H9 (cell line): ENCODE results near the gene TPRX1. TPM values are rescaled to one million over a fixed set of nuclear protein-coding genes. Genes with fewer than 3 reads are reported as not detected.
"Not testable (repeated sequence)": the region's sequence is repeated elsewhere in the genome, so short reads cannot be mapped to it uniquely, and the experiment has no call there.

Experiments used
- DNase-seq: peaks from one replicate; pipeline ENCODE4 v3.0.0-alpha.2; 2017
- H2AFZ ChIP-seq: one replicate; pipeline ENCODE4 v1.6.1; 2013; ENCODE audit warnings: mild to moderate bottlenecking, low read length, control low read depth, moderate library complexity
- H2AK5ac ChIP-seq: 2 replicates; pipeline ENCODE4 v1.6.1; 2013; ENCODE audit warnings: low read length, control low read depth, mixed read lengths; ENCODE audit not compliant: insufficient read length
- H2BK120ac ChIP-seq: one replicate; pipeline ENCODE4 v1.6.1; 2013; ENCODE audit warnings: low read depth, mild to moderate bottlenecking, low read length, control low read depth, inconsistent platforms; ENCODE audit not compliant: poor library complexity, severe bottlenecking
- H2BK12ac ChIP-seq: 2 replicates; pipeline ENCODE4 v1.6.1; 2013; ENCODE audit warnings: low read length, control low read depth, mixed read lengths, low read depth; ENCODE audit not compliant: insufficient read length
- H2BK15ac ChIP-seq: 2 replicates; pipeline ENCODE4 v1.6.1; 2013; ENCODE audit warnings: low read depth, low read length, control low read depth
- H2BK20ac ChIP-seq: one replicate; pipeline ENCODE4 v1.6.1; 2013; ENCODE audit warnings: low read depth, mild to moderate bottlenecking, low read length, control low read depth, inconsistent platforms; ENCODE audit not compliant: poor library complexity, severe bottlenecking
- H2BK5ac ChIP-seq: 2 replicates; pipeline ENCODE4 v1.6.1; 2013; ENCODE audit warnings: low read length, control low read depth, mixed read lengths; ENCODE audit not compliant: insufficient read length
- H3K14ac ChIP-seq: 2 replicates; pipeline ENCODE4 v1.6.1; 2013; ENCODE audit warnings: low read length, control low read depth; ENCODE audit not compliant: insufficient read depth
- H3K18ac ChIP-seq: 2 replicates; pipeline ENCODE4 v1.6.1; 2013; ENCODE audit warnings: low read depth, mild to moderate bottlenecking, mixed read lengths, low read length, control low read depth; ENCODE audit not compliant: insufficient read length
- H3K23ac ChIP-seq: 2 replicates; pipeline ENCODE4 v1.6.1; 2013; ENCODE audit warnings: low read length, control low read depth, mixed read lengths, low read depth; ENCODE audit not compliant: insufficient read length
- H3K23me2 ChIP-seq: 2 replicates; pipeline ENCODE4 v1.6.1; 2013; ENCODE audit warnings: low read depth, mild to moderate bottlenecking, mixed read lengths, low read length, control low read depth; ENCODE audit not compliant: insufficient read length, poor library complexity, severe bottlenecking
- H3K27ac ChIP-seq: 2 replicates; pipeline ENCODE4 v1.5.1; 2013; ENCODE audit warnings: low read length, control low read depth, mixed read lengths, low read depth; ENCODE audit not compliant: insufficient read length
- H3K27me3 ChIP-seq: 2 replicates; pipeline ENCODE4 v1.6.1; 2013; ENCODE audit warnings: low read length, control low read depth, inconsistent platforms; ENCODE audit not compliant: insufficient read depth
- H3K4ac ChIP-seq: 2 replicates; pipeline ENCODE4 v1.6.1; 2013; ENCODE audit warnings: low read depth, mild to moderate bottlenecking, control low read depth, inconsistent platforms, low read length, moderate library complexity
- H3K4me1 ChIP-seq: 2 replicates; pipeline ENCODE4 v1.6.1; 2013; ENCODE audit warnings: low read length, control low read depth, inconsistent platforms; ENCODE audit not compliant: insufficient read depth
- H3K4me2 ChIP-seq: 2 replicates; pipeline ENCODE4 v1.6.1; 2013; ENCODE audit warnings: low read length, control low read depth, mixed read lengths; ENCODE audit not compliant: insufficient read length, insufficient read depth
- H3K56ac ChIP-seq: 2 replicates; pipeline ENCODE4 v1.6.1; 2013; ENCODE audit warnings: low read depth, mild to moderate bottlenecking, mixed read lengths, low read length, control low read depth; ENCODE audit not compliant: insufficient read length
- H3K79me1 ChIP-seq: 2 replicates; pipeline ENCODE4 v1.6.1; 2013; ENCODE audit warnings: low read depth, mild to moderate bottlenecking, moderate library complexity, low read length, control low read depth, inconsistent platforms; ENCODE audit not compliant: insufficient read depth, poor library complexity, severe bottlenecking
- H3K79me2 ChIP-seq: 2 replicates; pipeline ENCODE4 v1.6.1; 2013; ENCODE audit warnings: low read length, control low read depth, inconsistent platforms; ENCODE audit not compliant: insufficient read depth
- H3K9ac ChIP-seq: 2 replicates; pipeline ENCODE4 v1.6.1; 2013; ENCODE audit warnings: low read length, control low read depth, mixed read lengths; ENCODE audit not compliant: insufficient read length; ENCODE audit errors: extremely low read depth
- H3K9me3 ChIP-seq: one replicate; pipeline ENCODE4 v1.6.1; 2013; ENCODE audit warnings: low read depth, low read length, inconsistent platforms; ENCODE audit not compliant: control insufficient read depth
- H3T11ph ChIP-seq: one replicate; pipeline ENCODE4 v1.6.1; 2013; ENCODE audit warnings: mild to moderate bottlenecking, low read length, control low read depth, inconsistent platforms
- H4K20me1 ChIP-seq: one replicate; pipeline ENCODE4 v1.6.1; 2013; ENCODE audit not compliant: control insufficient read depth, insufficient read length, insufficient read depth
- H4K5ac ChIP-seq: 2 replicates; pipeline ENCODE4 v1.6.1; 2013; ENCODE audit warnings: low read depth, mild to moderate bottlenecking, mixed read lengths, low read length, control low read depth; ENCODE audit not compliant: insufficient read length
- H4K8ac ChIP-seq: replicated peaks from 2 replicates; pipeline ENCODE4 v1.6.1; 2013; ENCODE audit warnings: low read length, control low read depth, mixed read lengths, low read depth; ENCODE audit not compliant: insufficient read length
- H4K91ac ChIP-seq: 2 replicates; pipeline ENCODE4 v1.6.1; 2013; ENCODE audit warnings: low read depth, mild to moderate bottlenecking, moderate library complexity, mixed read lengths, low read length, control low read depth; ENCODE audit not compliant: insufficient read length
- H3K27ac Mint-ChIP-seq, 3 experiments: 2 replicates in 2 of 3; 3 replicates in 1 of 3; pipeline ENCODE4 v1.8.0; 2020 to 2021; ENCODE audit warnings: mixed read lengths in 3 of 3, mild to moderate bottlenecking in 1 of 3, moderate library complexity in 1 of 3
- H3K27me3 Mint-ChIP-seq: 2 replicates; pipeline ENCODE4 v1.8.0; 2021; ENCODE audit warnings: low read depth, mild to moderate bottlenecking, moderate library complexity, mixed read lengths
- H3K36me3 Mint-ChIP-seq, 3 experiments: 2 replicates in 2 of 3; 3 replicates in 1 of 3; pipeline ENCODE4 v1.8.0; 2020 to 2021; ENCODE audit warnings: low read depth in 3 of 3, mixed read lengths in 3 of 3; ENCODE audit not compliant: insufficient read depth in 1 of 3
- H3K4me1 Mint-ChIP-seq, 2 experiments: 2 replicates each; pipeline ENCODE4 v1.8.0; 2020; ENCODE audit warnings: mixed read lengths in 2 of 2
- H3K4me3 Mint-ChIP-seq, 2 experiments: 2 replicates in 1 of 2; 3 replicates in 1 of 2; pipeline ENCODE4 v1.8.0; 2020 to 2021; ENCODE audit warnings: mild to moderate bottlenecking in 2 of 2, mixed read lengths in 2 of 2, moderate library complexity in 1 of 2
- H3K9me3 Mint-ChIP-seq, 2 experiments: 2 replicates in 1 of 2; 3 replicates in 1 of 2; pipeline ENCODE4 v1.8.0; 2020; ENCODE audit warnings: mild to moderate bottlenecking in 2 of 2, mixed read lengths in 2 of 2, moderate library complexity in 1 of 2
- WGBS: extraction: QIAGEN DNeasy Blood & Tissue Kit; methylation state at CpG from one replicate; pipeline ENCODE4 v1.1.7; 2013; ENCODE audit warnings: missing lambda C conversion rate, low lambda C conversion rate, mixed read lengths; ENCODE audit not compliant: insufficient read length; ENCODE audit errors: extremely low coverage; 5-methylcytosine and 5-hydroxymethylcytosine counted together
- total RNA-seq: library from RNA; stranded (reverse); gene quantifications from 2 replicates; pipeline ENCODE4 v1.2.1, GENCODE V29; 2021

TPRX1 gene
- total RNA-seq, 1 experiment from 2014 or later = not detected

GRCh38 chr19:47803148-47803547, 1.2 kb downstream of the TPRX1 start:
- not testable (repeated sequence) for H3K27ac Mint-ChIP-seq

More at GRCh38 chr19:47803148-47803547, 1.2 kb downstream of the TPRX1 start:
- H3K9me3 Mint-ChIP-seq, H2AFZ ChIP-seq, H3K14ac ChIP-seq, H4K20me1 ChIP-seq, H2BK5ac ChIP-seq, H3K4me3 Mint-ChIP-seq, H3K79me2 ChIP-seq, H3K23ac ChIP-seq, H2BK120ac ChIP-seq, H2AK5ac ChIP-seq, H3K18ac ChIP-seq, H3K56ac ChIP-seq, H2BK15ac ChIP-seq, DNase-seq, H3K23me2 ChIP-seq, H3K4me2 ChIP-seq, H3K9me3 ChIP-seq, H3K4ac ChIP-seq, H3T11ph ChIP-seq, H3K4me1 Mint-ChIP-seq, H4K91ac ChIP-seq, H3K4me1 ChIP-seq, H4K8ac ChIP-seq, H3K36me3 Mint-ChIP-seq, H3K79me1 ChIP-seq, H3K9ac ChIP-seq, H4K5ac ChIP-seq, H3K27me3 ChIP-seq, H3K27me3 Mint-ChIP-seq, H3K27ac ChIP-seq, H2BK12ac ChIP-seq, H2BK20ac ChIP-seq: not testable (repeated sequence)
- WGBS = no CpG with 5 or more reads among the region's 21 CpGs
